Neuronal stem cell (in vitro differentiated cells): ENCODE data around the gene KIF2A.

ENCODE experiments used
- DNase-seq: peaks from one replicate; pipeline ENCODE4 v3.0.0-alpha.2; 2013; ENCODE audit warnings: low spot score
- H2AFZ ChIP-seq: one replicate; pipeline ENCODE4 v1.6.1; 2013; ENCODE audit warnings: mild to moderate bottlenecking, low read length, inconsistent platforms
- H2AK5ac ChIP-seq: 2 replicates; pipeline ENCODE4 v1.6.1; 2013; ENCODE audit warnings: low read depth, mild to moderate bottlenecking, inconsistent platforms, low read length, moderate library complexity, mixed read lengths
- H2BK120ac ChIP-seq: 2 replicates; pipeline ENCODE4 v1.6.1; 2013; ENCODE audit warnings: low read depth, mild to moderate bottlenecking, inconsistent platforms, low read length, moderate library complexity, mixed read lengths
- H2BK12ac ChIP-seq: one replicate; pipeline ENCODE4 v1.6.1; 2013; ENCODE audit warnings: low read length, inconsistent platforms
- H2BK15ac ChIP-seq: 2 replicates; pipeline ENCODE4 v1.6.1; 2013; ENCODE audit warnings: mild to moderate bottlenecking, low read length, inconsistent platforms, mixed read lengths
- H2BK5ac ChIP-seq: one replicate; pipeline ENCODE4 v1.6.1; 2013; ENCODE audit warnings: inconsistent platforms, mild to moderate bottlenecking, low read length, moderate library complexity
- H3K14ac ChIP-seq: one replicate; pipeline ENCODE4 v1.6.1; 2013; ENCODE audit warnings: low read length, inconsistent platforms
- H3K18ac ChIP-seq: 2 replicates; pipeline ENCODE4 v1.6.1; 2013; ENCODE audit warnings: low read length, inconsistent platforms
- H3K23ac ChIP-seq: 2 replicates; pipeline ENCODE4 v1.6.1; 2013; ENCODE audit warnings: low read depth, mild to moderate bottlenecking, mixed read lengths, low read length, inconsistent platforms; ENCODE audit not compliant: poor library complexity
- H3K27ac ChIP-seq: replicated peaks from 3 replicates; pipeline ENCODE4 v1.5.1; 2013; ENCODE audit warnings: low read length, inconsistent platforms
- H3K27me3 ChIP-seq, 3 experiments: 2 replicates each; pipeline ENCODE4 v1.6.1; 2013; ENCODE audit warnings: low read length in 3 of 3, mild to moderate bottlenecking in 2 of 3, inconsistent platforms in 1 of 3, low read depth in 1 of 3, mixed read lengths in 1 of 3, moderate library complexity in 1 of 3; ENCODE audit not compliant: control insufficient read depth in 3 of 3, insufficient read depth in 3 of 3
- H3K36me3 ChIP-seq, 2 donors: replicated peaks in 1 of 2; 2 replicates each; pipeline ENCODE4 v1.6.1; 2013; ENCODE audit warnings: low read length in 2 of 2; ENCODE audit not compliant: control insufficient read depth in 2 of 2, insufficient read depth in 2 of 2
- H3K4ac ChIP-seq: 2 replicates; pipeline ENCODE4 v1.6.1; 2013; ENCODE audit warnings: inconsistent platforms, mild to moderate bottlenecking, low read length, moderate library complexity
- H3K4me1 ChIP-seq, 2 donors: 1 replicate in 1 of 2; 2 replicates in 1 of 2; pipeline ENCODE4 v1.6.1; 2013; ENCODE audit warnings: low read length in 2 of 2, low read depth in 1 of 2; ENCODE audit not compliant: control insufficient read depth in 2 of 2, insufficient read depth in 1 of 2
- H3K4me2 ChIP-seq: one replicate; pipeline ENCODE4 v1.6.1; 2013; ENCODE audit warnings: mild to moderate bottlenecking, low read length, inconsistent platforms; ENCODE audit not compliant: insufficient read depth, poor library complexity, severe bottlenecking
- H3K4me3 ChIP-seq, 2 donors: 2 replicates each; pipeline ENCODE4 v1.5.1; 2013; ENCODE audit warnings: low read length in 2 of 2, mild to moderate bottlenecking in 2 of 2, inconsistent platforms in 1 of 2, moderate library complexity in 1 of 2
- H3K79me1 ChIP-seq: one replicate; pipeline ENCODE4 v1.6.1; 2013; ENCODE audit warnings: low read depth, mild to moderate bottlenecking, inconsistent platforms, low read length, moderate library complexity
- H3K9ac ChIP-seq: one replicate; pipeline ENCODE4 v1.6.1; 2013; ENCODE audit warnings: mild to moderate bottlenecking, low read depth, low read length, inconsistent platforms; ENCODE audit not compliant: poor library complexity
- H3K9me3 ChIP-seq, 2 donors: replicated peaks in 1 of 2; 2 replicates each; pipeline versions ENCODE3 to v1.6.1; 2013; ENCODE audit warnings: low read length in 2 of 2, mild to moderate bottlenecking in 2 of 2, inconsistent platforms in 1 of 2, low read depth in 1 of 2, mixed read lengths in 1 of 2, moderate library complexity in 1 of 2; ENCODE audit not compliant: control insufficient read depth in 2 of 2, insufficient read depth in 1 of 2
- H4K8ac ChIP-seq: one replicate; pipeline ENCODE4 v1.6.1; 2013; ENCODE audit warnings: low read depth, mild to moderate bottlenecking, inconsistent platforms, low read length, moderate library complexity
- H4K91ac ChIP-seq: one replicate; pipeline ENCODE4 v1.6.1; 2013; ENCODE audit warnings: low read length, low read depth, mild to moderate bottlenecking, inconsistent platforms; ENCODE audit not compliant: poor library complexity
- WGBS, 2 donors: extraction: QIAGEN DNeasy Blood & Tissue Kit; methylation state at CpG; one replicate each; pipeline ENCODE4 v1.1.7; 2013; ENCODE audit warnings: missing lambda C conversion rate in 2 of 2, mixed read lengths in 1 of 2; ENCODE audit not compliant: insufficient read length in 2 of 2, insufficient replicate concordance in 1 of 2; ENCODE audit errors: extremely low coverage in 2 of 2; 5-methylcytosine and 5-hydroxymethylcytosine counted together

The KIF2A gene

GRCh38 chr5:62322484-62322883, 16.5 kb downstream of the KIF2A start:
- H3K4me2 ChIP-seq: no peak overlapping the region

GRCh38 chr5:62326302-62326701, 20.3 kb downstream of the KIF2A start:
- H3K4me1 ChIP-seq: peaks cover 0 to 5% of the 10 kb centered on the region in 2 donors
- H3K4me2 ChIP-seq: no peak overlapping the region
- no peak overlapping the region for H4K91ac ChIP-seq
- no peak overlapping the region for H2AK5ac ChIP-seq
- no peak overlapping the region for H2BK15ac ChIP-seq
- H3K4ac ChIP-seq: no peak overlapping the region
- H2AFZ ChIP-seq: no peak overlapping the region
- no peak overlapping the region for H3K27ac ChIP-seq
- H3K18ac ChIP-seq: no peak overlapping the region
- H3K4me3 ChIP-seq: no peak overlapping the region
- H2BK12ac ChIP-seq: no peak overlapping the region
- H3K27me3 ChIP-seq: no peaks in the 10 kb centered on the region
- no peak overlapping the region for H2BK120ac ChIP-seq
- H3K9ac ChIP-seq: no peak overlapping the region
- no peaks in the 10 kb centered on the region for H3K79me1 ChIP-seq
- H3K36me3 ChIP-seq: peaks cover 3 to 40% of the 10 kb centered on the region in 2 donors
- no peak overlapping the region for H3K23ac ChIP-seq
- no peak overlapping the region for H4K8ac ChIP-seq
- H3K9me3 ChIP-seq: no peaks in the 10 kb centered on the region
- no CpG with 5 or more reads among the region's 1 CpG for WGBS, 2 donors
- no peak overlapping the region for H2BK5ac ChIP-seq
- DNase-seq: no peak
- H3K14ac ChIP-seq: no peak overlapping the region

More at GRCh38 chr5:62322484-62322883, 16.5 kb downstream of the KIF2A start:
- no peak overlapping the region for H3K27ac ChIP-seq
- no peak overlapping the region for H2AK5ac ChIP-seq
- no peak overlapping the region for H4K8ac ChIP-seq
- no peak overlapping the region for H2BK12ac ChIP-seq
- WGBS, 2 donors: no CpG with 5 or more reads among the region's 1 CpG
- no peak overlapping the region for H2BK5ac ChIP-seq
- H3K27me3 ChIP-seq: no peaks in the 10 kb centered on the region
- H3K79me1 ChIP-seq: no peaks in the 10 kb centered on the region
- no peaks in the 10 kb centered on the region for H3K9me3 ChIP-seq
- no peak overlapping the region for H3K14ac ChIP-seq
- H3K9ac ChIP-seq: no peak overlapping the region
- H3K36me3 ChIP-seq: peaks cover 3 to 45% of the 10 kb centered on the region in 2 donors
- H3K4me3 ChIP-seq: no peak overlapping the region
- H3K4ac ChIP-seq: no peak overlapping the region
- H2BK15ac ChIP-seq: no peak overlapping the region
- H2BK120ac ChIP-seq: no peak overlapping the region
- H2AFZ ChIP-seq: no peak overlapping the region
- H3K23ac ChIP-seq: no peak overlapping the region
- no peak for DNase-seq
- peaks cover 3 to 7% of the 10 kb centered on the region in 2 donors for H3K4me1 ChIP-seq
- H4K91ac ChIP-seq: no peak overlapping the region
- no peak overlapping the region for H3K18ac ChIP-seq

GRCh38 chr5:62326702-62327101, 20.7 kb downstream of the KIF2A start:
- Histone ChIP-seq H3K9ac (no peak overlapping the region), H2AK5ac (no peak overlapping the region), H3K4me3 (no peak overlapping the region), H4K8ac (no peak overlapping the region), H3K14ac (no peak overlapping the region), H2BK120ac (no peak overlapping the region), H3K9me3 (no peaks in the 10 kb centered on the region), H3K36me3 (peaks cover 3 to 36% of the 10 kb centered on the region in 2 donors), H3K4ac (no peak overlapping the region), H4K91ac (no peak overlapping the region), H2BK12ac (no peak overlapping the region), H3K27ac (no peak overlapping the region), H3K4me1 (peaks cover 0 to 5% of the 10 kb centered on the region in 2 donors), H3K27me3 (no peaks in the 10 kb centered on the region), H3K23ac (no peak overlapping the region), H2BK5ac (no peak overlapping the region), H3K79me1 (no peaks in the 10 kb centered on the region), H3K4me2 (no peak overlapping the region), H2BK15ac (no peak overlapping the region), H2AFZ (no peak overlapping the region), H3K18ac (no peak overlapping the region)
- no CpG with 5 or more reads among the region's 4 CpGs for WGBS, 2 donors
- no peak for DNase-seq

- no peaks in the 10 kb centered on the region for H3K9me3 ChIP-seq
- no peak overlapping the region for H2BK5ac ChIP-seq
- no peak overlapping the region for H3K14ac ChIP-seq
- H3K27ac ChIP-seq: no peak overlapping the region
- H3K36me3 ChIP-seq: peaks cover 0 to 29% of the 10 kb centered on the region in 2 donors
- H3K23ac ChIP-seq: no peak overlapping the region
- H2BK15ac ChIP-seq: no peak overlapping the region
- DNase-seq: no peak
- no peak overlapping the region for H3K4me2 ChIP-seq
- no peak overlapping the region for H2BK12ac ChIP-seq
- H3K4ac ChIP-seq: no peak overlapping the region
- no peak overlapping the region for H4K8ac ChIP-seq
- H4K91ac ChIP-seq: no peak overlapping the region
- WGBS, 2 donors: no CpG with 5 or more reads among the region's 9 CpGs
- no peaks in the 10 kb centered on the region for H3K27me3 ChIP-seq
- H2AK5ac ChIP-seq: no peak overlapping the region
- H3K18ac ChIP-seq: no peak overlapping the region
- H3K9ac ChIP-seq: no peak overlapping the region
- H3K79me1 ChIP-seq: no peaks in the 10 kb centered on the region
- no peak overlapping the region for H2BK120ac ChIP-seq
- peaks cover 0 to 5% of the 10 kb centered on the region in 2 donors for H3K4me1 ChIP-seq
- H2AFZ ChIP-seq: no peak overlapping the region
- H3K4me3 ChIP-seq: no peak overlapping the region
These were observed 21.4 kb downstream of the KIF2A start for GRCh38 chr5:62327138-62328053.
